ENCODE data around the gene PTEN.

DNA sequence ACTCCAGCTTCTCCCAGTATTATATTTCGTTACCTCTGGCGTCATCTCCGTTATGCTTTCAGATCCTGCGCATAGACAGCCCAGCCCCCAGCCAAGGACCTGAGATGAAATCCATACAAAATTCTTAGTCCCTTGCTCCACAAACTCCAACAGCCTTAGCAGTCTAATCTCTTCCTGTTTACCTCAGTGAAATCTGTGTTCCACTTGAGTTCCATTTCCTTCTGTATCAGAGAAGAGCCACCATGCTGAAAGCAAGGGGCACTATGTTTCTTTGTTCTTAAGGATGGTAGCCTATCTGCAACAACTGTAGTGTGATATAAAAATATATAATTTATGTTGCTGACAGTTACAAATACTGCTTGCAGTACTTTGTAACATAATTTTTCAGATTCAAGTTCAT is 59.8 kb downstream of the PTEN start:
- no peak for TF ChIP-seq POLR2A (IDR thresholded peaks at IDR 0.05)
- TF ChIP-seq, protein P1, sequence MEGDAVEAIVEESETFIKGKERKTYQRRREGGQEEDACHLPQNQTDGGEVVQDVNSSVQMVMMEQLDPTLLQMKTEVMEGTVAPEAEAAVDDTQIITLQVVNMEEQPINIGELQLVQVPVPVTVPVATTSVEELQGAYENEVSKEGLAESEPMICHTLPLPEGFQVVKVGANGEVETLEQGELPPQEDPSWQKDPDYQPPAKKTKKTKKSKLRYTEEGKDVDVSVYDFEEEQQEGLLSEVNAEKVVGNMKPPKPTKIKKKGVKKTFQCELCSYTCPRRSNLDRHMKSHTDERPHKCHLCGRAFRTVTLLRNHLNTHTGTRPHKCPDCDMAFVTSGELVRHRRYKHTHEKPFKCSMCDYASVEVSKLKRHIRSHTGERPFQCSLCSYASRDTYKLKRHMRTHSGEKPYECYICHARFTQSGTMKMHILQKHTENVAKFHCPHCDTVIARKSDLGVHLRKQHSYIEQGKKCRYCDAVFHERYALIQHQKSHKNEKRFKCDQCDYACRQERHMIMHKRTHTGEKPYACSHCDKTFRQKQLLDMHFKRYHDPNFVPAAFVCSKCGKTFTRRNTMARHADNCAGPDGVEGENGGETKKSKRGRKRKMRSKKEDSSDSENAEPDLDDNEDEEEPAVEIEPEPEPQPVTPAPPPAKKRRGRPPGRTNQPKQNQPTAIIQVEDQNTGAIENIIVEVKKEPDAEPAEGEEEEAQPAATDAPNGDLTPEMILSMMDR (IDR thresholded peaks at IDR 0.05): no peak
- TF ChIP-seq EP300 (IDR thresholded peaks at IDR 0.05): no peak
